ENCODE results near the gene WFDC8.

- no peak for TF ChIP-seq POLR2A (IDR thresholded peaks at IDR 0.05; ENCODE audit: low read depth, low read length)
- TF ChIP-seq EZH2 (IDR thresholded peaks at IDR 0.05; ENCODE audit: borderline replicate concordance, low read depth, low read length, severe bottlenecking), result no peak
These were observed 33.7 kb downstream of the WFDC8 start for GRCh38 chr20:45545351-45545750.

Measured in endothelial cell of umbilical vein (primary cell).